GM03348 (cell line): ENCODE measurements around the gene DDR2.
"Not testable (repeated sequence)": the region's sequence is repeated elsewhere in the genome, so short reads cannot be mapped to it uniquely, and the experiment has no call there.

Experiments
- DNase-seq: peaks from one replicate; pipeline ENCODE4 v3.0.0; 2012; ENCODE audit warnings: low spot score

The DDR2 gene

DNA sequence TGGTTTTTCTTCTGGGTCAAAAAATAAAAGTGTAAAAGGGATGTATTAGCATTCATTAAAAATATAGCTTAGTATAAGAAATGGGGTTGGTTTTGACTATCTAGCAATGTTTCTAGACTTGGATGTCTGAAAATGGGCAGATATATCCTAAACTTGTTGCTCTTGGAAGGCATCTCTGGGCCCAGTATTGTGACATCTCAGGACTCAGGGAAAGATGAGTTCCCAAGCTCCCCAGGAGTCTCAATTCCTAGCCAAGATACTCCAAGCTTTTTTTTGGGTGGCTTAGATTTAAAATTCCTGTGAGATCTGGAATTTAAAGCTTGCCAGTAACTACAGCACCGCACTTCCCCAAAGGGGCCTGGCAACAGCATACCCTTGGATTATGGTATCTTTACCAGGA, 146.8 kb downstream of the DDR2 start:
- DNase-seq, result no peak

DNA sequence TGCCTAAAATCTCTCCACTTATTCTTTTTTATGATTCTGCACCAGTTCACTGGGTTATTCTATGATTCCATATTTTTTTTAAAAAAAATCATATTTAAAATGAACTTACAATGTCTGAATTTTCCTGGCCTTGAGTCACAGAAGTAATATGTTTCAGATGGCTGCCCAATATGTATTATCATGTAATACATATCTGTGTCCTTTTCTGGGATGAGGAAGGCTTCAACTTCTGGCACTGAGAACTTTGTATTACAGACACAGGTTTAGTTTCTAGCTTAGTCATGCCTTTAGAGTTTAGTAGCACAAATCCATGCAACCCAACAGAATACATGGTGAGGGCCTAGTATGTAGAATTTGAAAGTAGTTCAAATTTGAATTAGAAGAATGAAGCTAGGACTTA, 150.4 kb downstream of the DDR2 start:
- DNase-seq, result no peak

DNA sequence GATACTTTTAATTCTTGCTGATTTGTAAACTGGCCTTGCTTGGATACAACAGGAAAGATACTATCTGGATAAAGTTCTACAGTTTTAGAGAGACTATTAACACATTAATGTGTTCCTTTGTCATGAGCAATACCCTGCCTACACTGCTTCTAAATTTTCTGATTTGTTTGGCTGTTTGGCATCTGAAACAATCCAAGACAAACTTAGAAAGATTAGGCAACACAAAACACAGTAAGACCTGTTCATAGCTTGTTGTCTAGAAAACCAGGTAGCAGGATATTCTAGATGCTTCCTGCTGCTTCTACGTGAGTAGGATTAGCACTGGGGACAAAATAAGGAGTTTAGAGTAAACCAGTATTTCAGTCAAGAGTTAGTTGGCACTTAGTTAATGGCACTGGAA, 152.7 kb downstream of the DDR2 start:
- not testable (repeated sequence) for DNase-seq

DNA sequence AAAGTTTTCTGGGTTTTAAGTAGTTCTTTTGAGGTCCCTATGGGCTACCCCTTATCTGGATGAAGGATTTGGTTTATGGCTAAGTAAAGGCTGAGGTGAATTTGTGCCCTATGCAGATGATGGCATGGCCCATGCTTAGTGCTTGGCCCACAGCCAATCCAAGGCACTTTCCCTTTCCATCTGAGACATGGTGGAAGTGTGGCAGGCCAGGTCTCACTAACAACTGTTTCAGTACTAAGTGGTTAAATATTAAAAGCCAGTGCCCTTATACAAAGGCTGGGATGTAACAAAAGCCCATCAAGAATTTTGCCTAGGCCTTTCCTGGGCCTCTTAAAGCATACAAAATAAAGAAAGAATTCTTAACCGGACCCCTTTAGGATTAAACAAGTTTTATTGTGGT, 156.5 kb downstream of the DDR2 start:
- not testable (repeated sequence) for DNase-seq

DNA sequence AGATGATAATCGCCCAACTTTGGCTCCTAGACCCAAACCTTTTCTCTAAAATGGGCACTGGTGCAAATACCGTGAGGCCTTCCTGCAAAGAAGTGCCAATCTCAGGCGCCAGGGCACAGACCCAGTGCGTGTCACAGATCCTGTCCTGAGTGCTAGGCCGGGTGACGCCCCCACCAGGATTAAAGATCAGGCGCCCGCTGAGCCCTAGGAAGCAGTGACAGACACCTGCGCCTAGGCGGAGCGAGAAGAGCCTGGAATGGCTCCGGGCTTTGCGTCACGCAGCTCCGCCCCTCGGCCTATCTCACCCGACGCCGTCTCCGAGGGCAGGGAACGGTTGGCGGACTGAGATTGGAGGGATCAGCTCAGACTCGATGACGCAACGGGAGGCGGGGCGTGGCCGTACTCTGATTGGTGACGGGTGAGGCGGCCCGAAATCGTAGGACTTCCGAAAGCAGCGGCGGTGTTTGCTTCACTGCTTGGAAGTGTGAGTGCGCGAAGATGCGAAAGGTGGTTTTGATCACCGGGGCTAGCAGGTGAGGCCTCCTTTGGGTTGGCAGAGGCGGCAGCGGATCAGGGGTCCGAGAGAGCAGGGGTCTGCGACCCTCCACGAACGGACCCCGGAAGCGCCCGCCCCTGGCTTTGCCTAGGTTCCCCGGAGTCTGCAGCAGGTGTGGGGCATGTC, 158.2 kb downstream of the DDR2 start, which contains the start of gene HSD17B7:
Gene HSD17B7, plus strand, starts transcription at position 400 of the 682 bp plus-strand sequence. Its CDS starts 99 bp downstream, at position 499.
- peak; percentile 38 for DNase-seq

DNA sequence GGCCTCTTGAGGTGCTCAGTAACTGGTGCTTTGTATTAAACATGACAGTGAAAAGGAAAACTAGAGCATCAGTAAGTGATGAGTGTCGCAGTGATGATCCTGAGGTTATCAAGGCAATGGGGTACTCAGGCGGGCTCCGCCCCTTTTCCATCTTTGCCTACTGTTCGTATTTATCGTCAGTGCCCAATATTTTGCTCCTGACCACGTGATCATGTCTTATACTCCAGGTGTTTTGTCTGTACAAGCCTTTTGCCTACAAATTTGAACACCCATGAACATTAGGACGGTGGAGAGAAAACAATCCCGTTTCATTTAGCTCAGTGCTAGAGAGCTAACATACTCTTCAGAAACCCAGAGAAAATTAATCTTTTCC, 158.7 kb downstream of the DDR2 start:
- not testable (repeated sequence) for DNase-seq

DNA sequence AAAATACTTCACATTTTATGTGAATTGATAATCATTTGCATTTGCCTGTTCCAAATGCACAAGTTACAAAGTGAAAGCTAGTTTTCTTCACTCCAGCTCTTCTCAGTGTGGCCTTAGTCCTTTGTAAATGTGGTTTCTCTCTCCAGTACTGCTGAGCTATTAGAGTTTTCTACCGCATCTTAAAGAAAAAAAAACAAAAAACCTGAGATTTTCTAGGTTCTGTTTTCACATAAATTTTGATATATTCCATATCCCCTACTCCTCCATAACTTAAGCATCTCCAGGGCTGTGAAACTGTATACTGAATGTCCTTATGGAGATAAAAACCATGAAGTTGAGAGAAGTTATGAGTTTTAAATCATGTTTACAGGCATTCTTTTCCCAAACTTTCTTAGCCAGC, 162.0 kb downstream of the DDR2 start:
- not testable (repeated sequence) for DNase-seq

DNA sequence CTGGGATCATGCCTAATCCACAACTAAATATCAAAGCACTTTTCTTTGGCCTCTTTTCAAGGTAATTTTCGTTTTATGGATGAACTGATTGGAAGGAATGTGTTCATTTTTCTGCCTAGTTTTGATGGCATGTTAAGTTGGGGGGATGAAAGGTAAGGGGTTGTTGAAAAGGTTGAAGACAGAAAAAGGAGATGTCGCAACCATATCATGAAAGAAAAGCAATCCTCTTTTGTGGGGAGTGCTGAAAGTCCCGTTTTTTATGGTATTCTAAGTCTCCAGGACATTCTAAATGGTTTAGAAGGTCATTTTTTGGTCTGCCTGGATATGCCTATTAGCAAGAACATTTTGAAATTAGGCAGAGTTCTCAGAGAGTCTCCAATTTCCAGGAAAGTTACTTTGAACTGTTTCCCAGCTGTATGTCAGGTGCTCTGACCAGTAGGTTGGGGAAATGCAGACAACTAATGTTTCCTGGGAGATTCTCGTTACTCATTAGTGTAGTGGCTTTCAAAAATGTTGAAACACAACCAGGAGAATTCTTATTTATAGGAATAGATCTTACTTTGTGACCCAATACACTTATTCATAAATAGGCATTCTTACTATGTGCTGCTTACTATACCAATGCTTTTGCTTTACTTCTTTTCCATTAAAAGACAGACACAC, 164.5 kb downstream of the DDR2 start:
- not testable (repeated sequence) for DNase-seq

DNA sequence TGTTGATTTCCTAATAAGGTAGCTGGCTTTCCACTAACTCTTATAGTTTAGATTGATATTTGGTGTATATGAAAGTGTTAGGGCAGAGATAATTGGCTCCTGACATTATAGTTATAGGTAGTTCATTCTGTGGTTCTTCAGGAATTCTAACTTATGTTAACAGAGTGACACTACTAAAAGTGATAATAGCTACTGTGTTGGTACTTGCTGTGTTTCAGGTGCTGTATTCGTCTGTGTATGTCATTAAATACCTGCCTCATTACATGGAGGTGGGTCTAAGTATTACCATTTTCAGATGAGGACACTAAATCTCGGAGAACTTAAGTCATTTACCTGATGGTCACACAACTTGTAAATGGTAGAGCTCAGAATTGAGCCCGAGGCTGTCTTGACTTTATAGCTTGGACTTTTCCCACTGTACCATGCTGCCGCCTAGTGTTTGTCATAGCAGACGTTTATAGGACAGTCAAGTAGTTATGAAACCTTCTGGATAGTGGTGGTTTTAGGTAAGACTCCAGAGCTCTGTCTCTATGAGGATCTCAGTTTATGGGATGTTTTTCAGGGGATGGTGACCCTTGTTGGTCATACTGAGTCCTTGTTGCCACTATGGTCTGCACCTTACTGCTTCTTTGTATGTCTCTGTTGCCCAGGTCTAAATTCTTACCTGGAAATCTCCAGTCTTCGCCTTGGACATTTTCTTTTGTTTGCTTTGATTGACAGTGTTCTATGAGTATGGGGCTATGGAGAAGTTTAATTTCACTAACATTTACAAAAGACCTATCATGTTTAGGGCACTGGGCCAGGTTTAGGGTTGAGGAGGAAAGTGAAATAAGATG, 167.9 kb downstream of the DDR2 start:
- DNase-seq, result peak; percentile 55

DNA sequence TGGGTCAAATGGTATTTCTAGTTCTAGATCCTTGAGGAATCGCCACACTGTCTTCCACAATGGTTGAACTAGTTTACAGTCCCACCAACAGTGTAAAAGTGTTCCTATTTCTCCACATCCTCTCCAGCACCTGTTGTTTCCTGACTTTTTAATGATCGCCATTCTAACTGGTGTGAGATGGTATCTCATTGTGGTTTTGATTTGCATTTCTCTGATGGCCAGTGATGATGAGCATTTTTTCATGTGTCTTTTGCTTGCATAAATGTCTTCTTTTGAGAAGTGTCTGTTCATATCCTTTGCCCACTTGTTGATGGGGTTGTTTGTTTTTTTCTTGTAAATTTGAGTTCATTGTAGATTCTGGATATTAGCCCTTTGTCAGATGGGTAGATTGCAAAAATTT, 175.2 kb downstream of the DDR2 start:
- DNase-seq, result not testable (repeated sequence)

DNA sequence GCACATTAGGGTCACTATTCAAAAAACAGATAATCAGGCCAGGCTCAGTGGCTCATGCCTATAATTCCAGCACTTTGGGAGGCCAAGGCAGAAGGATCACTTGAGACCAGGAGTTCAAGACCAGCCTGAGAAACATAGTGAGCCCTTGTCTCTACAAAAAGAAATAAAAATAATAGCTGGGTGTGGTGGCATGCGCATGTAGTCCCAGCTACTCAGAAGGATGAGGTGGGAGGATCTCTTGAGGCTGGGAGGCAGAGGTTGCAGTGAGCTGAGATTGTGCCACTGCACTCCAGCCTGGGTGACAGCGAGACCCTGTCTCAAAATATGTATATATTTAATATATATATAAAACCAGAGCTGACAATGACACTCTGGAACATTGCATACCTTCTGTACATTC, 180.1 kb downstream of the DDR2 start:
- not testable (repeated sequence) for DNase-seq

DNA sequence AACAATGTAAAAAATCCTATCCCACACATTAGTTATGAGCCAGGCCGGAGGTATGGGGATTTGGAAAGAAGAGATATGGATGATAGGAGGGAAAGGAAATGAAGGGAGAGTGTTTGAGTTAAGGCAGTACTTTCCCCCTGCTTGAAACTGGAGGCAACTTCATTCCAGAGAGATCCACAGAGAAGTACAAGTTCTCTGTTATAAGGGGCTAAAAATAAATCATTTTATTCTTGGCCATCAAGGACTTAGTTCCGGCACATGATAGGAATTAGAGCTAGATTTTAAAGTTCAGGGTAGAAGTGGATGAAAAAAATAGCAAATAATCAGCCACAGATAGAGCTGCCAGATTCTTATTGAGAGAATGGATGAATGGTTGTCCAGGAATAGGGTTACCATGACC, 185.9 kb downstream of the DDR2 start:
- DNase-seq, result not testable (repeated sequence)

DNA sequence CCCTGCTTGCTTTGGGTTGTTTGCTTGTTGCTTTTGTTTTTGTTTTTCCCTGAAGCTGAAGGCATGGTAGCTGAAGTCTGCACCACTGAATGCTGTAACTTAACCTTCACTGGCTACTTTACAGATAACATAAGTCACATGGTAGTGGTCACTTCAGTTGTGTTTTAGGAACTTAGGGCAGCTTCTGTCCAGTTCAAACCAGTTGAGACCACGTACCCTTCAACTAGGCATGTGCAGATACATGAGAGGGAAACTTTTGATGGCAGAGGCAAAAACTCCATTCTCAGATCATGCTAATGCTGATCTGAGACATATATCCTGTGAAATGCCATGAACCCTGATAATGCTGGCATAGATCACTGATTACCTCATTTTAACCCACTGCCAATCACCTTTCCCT, 186.4 kb downstream of the DDR2 start:
- not testable (repeated sequence) for DNase-seq

DNA sequence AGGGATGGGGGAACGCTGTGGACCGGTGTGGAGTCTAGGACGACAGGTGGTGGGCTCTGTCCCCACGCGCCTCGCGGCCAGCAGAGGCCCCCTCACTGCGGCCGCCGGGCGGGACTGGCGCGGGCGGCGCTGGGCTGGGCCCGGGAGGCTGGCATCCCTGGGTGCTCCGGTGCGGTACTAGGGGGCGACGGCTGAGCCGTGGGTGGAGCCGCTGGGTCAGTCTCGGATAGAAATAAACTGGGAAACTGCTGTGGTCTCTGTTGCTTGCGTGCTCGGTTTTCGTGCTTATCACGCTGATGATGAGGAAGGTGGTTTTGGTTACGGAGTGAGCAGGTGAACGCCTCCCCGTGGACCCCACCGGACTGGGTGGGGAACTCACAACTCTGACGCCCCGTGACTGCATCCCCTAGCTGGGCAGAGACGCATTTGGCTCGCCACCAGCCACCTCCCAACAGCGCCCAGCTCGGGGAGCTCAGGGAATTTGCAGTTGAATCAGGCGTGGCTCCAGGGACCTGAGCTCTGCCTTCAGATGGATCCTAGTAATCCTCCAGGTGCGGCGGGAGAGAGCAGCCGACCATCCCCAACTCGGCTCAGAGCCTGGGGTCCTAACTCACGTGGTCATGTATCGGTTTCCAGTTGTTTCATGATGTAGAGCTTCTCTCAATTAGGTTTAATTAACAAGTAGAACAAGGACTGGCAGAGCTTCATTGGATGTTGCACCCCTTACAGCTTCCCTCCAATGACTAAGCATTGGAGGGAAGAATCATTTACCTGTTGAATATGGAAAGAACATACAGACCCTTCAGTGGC, 190.3 kb downstream of the DDR2 start:
- DNase-seq, result peak; percentile 60

DNA sequence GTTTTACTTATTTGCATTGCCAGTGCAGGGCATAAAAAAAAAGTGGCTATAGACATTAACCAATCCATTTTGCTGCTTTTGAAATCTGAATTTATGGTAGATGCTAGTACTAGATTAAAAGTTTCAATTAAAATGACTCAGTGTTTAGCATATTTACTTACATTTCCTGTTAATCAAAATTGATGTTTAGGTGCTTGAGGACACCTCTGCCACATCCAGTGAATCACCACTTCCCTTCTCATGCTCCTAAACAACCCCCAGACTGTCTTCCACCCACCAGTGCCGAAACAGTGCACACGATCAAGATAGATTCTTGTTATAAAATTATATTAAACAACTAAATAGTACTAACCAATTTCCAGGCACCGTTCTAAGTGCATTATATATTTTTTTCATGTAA, 191.0 kb downstream of the DDR2 start:
- DNase-seq, result no peak

DNA sequence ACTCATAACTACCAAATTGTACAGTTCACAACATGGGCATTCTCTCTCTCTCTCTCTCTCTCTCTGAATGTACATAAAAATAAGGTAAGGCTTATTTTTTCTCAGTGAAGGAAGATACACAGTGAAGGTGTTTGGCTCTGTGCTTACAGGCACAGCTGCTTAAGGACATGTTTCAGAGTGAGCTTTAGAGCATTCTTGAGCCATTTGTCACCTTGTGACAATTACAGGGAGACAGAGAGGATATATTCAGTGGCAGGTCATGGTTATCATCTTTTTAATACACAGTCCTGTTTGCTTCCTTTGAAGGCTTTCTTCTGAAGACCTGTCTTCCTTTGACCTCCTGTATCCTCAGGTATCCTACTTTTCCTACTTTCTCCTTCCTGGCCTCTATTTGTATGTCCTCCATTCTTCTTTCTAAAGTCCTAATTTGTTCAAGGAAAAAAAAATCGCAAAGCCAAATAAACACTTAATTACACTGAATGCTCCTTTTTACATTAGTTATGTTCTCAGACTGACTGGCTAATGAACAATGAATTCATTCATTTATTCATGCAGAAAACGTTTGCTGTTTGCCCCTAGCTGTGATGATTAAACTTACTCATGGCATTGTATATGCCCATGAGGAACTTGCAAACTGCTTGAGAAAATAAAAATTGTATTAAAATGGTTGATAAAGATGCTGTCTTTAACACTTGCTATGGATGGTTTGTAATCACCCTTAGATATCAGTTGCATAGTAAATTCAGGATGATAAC, 191.7 kb downstream of the DDR2 start:
- no peak for DNase-seq

DNA sequence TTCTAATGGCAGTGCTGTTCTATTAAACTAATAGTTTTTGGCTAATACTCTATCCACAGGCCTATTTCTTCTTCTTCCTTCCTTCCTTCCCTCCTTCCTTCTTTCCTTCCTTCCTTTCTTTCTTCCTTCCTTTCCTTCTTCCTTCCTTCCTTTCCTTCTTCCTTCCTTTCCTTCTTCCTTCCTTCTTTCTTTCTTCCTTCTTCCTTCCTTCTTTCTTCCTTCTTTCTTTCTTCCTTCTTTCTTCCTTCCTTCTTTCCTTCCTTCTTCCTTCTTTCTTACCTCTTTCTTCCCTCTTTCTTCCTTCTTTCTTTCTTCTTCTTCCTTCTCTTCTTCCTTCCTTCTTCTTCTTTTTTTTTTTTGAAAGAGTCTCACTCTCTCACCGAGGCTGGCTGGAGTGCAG, 197.0 kb downstream of the DDR2 start:
- no peak for DNase-seq

DNA sequence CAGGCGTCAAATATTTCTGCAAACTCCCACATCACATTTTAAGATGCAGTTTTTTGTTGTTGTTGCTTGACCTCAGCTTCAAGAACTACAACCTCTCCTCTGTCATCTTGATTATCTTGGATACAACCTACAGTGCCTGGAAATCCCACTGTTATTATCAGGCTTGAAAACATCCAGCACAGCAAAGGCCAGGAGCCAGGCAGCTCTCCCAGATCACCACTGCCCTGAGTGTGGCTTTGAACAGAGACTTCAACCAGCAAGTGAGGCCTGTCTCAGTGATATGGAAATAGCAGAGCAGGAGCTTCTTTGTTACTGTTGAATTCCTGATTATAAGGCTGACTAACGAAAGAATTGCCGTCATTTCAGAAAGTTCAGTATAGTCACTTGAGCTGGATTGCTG, 200.2 kb downstream of the DDR2 start:
- DNase-seq, result no peak

DNA sequence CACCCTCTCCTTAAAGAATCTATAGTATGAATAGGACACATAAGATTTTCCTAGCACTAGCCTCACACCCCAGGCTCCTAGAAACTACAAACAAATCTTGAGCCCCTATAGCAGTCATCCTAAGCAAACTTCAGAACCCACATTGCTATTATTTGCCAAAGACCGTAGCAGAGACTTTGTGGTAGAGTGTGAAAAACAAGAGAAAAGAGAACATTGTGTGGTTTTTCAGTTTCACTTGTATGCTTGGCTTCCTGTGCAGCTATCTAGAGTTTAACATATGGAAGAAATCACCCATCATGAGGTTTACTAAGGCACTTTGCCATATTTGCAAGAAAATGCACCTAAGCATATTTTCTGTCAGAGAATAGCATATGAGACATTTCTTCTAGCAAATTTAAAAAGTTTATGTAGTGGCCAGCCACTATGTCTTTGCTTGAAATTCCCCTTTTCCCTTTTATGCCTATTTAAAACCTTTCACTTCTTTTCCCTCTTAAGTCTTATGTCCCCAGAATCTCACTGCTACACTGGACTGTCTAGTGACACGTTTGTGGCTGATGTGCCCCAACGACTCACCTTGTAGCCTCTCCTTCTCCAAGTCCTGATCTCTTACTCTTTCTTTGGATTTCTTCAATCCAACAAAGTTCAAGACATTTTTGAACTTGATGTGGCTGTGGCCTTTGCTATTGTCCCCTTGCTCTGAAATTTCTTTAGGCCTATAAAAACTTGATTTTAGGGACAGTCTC, 203.1 kb downstream of the DDR2 start:
- no peak for DNase-seq
